Fibroblast of pulmonary artery (primary cell): ENCODE results near the gene ZNF536.
"Not testable (repeated sequence)": the region's sequence is repeated elsewhere in the genome, so short reads cannot be mapped to it uniquely, and the experiment has no call there.

ENCODE experiments used
- DNase-seq: peaks from one replicate; pipeline ENCODE4 v3.0.0-alpha.2; 2010; ENCODE audit warnings: low read depth
- H3K4me3 ChIP-seq: replicated peaks from 2 replicates; pipeline ENCODE4 v1.5.1; 2011; ENCODE audit warnings: low read depth, mild to moderate bottlenecking, control low read depth, low read length, moderate library complexity
- TF ChIP-seq, protein P1 (sequence below): IDR thresholded peaks from 2 replicates; pipeline ENCODE4 v1.5.1; 2011; ENCODE audit warnings: mild to moderate bottlenecking, control low read depth, low read length, inconsistent platforms; ENCODE audit errors: missing control alignments

Gene ZNF536

GRCh38 chr19:30487178-30487577 lies 115.0 kb downstream of the ZNF536 start:
- no peak overlapping the region for H3K4me3 ChIP-seq
- no peak for DNase-seq
- TF ChIP-seq, protein P1, sequence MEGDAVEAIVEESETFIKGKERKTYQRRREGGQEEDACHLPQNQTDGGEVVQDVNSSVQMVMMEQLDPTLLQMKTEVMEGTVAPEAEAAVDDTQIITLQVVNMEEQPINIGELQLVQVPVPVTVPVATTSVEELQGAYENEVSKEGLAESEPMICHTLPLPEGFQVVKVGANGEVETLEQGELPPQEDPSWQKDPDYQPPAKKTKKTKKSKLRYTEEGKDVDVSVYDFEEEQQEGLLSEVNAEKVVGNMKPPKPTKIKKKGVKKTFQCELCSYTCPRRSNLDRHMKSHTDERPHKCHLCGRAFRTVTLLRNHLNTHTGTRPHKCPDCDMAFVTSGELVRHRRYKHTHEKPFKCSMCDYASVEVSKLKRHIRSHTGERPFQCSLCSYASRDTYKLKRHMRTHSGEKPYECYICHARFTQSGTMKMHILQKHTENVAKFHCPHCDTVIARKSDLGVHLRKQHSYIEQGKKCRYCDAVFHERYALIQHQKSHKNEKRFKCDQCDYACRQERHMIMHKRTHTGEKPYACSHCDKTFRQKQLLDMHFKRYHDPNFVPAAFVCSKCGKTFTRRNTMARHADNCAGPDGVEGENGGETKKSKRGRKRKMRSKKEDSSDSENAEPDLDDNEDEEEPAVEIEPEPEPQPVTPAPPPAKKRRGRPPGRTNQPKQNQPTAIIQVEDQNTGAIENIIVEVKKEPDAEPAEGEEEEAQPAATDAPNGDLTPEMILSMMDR: no peak

- DNase-seq: no peak
These were observed 116.0 kb downstream of the ZNF536 start for GRCh38 chr19:30488191-30488590.

GRCh38 chr19:30490760-30491159 lies 118.6 kb downstream of the ZNF536 start:
- H3K4me3 ChIP-seq: no peak overlapping the region
- TF ChIP-seq, protein P1: no peak
- DNase-seq: no peak

More at GRCh38 chr19:30488191-30488590, 116.0 kb downstream of the ZNF536 start:
- TF ChIP-seq, protein P1: no peak
- H3K4me3 ChIP-seq: no peak overlapping the region

DNA sequence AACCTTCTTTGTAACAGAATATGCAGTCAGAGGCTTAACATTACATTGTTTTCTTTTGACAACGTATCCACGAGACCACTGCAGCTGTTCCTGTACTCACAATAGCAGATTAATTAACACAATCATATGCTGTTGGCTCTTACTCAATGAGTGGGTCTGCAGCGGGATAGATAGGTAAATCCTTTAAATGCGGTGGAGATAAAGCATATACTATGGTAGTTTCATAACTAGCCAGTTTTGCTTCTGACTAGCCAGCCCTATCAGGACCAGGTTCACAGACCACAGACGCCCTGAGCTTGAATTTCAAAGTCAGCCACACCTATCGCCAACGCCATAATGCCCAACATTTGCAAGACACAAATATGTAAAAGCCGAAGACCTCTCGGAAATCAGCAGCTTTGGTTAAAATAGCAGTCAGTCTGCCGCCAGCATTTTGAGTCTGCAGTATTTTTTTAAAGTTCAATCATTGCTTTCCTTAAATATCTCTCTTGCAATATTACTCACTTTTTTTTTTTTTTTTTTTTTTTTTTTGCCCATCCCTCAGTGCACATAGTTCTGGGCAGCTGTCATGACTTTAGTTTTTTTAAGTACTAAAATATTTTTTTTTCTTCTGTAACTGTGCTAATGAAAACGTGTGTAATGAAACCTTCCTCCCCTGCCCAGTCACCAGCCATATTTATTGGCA lies 120.5 kb downstream of the ZNF536 start:
- H3K4me3 ChIP-seq: no peak overlapping the region
- DNase-seq: no peak
- TF ChIP-seq, protein P1: no peak

DNA sequence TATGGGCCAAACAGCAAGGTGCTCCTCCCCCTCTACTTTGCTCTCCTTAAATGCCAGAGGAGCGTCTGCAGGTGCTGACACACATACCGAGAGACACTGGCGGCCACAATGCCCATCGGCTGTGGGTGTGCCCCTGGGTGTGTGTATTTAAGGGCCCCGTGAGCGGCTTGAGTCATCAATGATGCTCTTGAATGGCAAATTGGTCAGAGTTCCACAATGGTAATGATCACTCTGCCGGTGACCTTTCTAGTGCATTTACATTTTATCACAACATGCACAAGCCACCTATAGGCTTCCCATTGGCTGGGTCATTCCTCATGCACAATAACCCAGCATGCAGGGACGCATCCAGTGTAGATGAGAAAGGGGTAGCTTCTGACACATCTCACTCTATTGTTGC lies 124.8 kb downstream of the ZNF536 start:
- TF ChIP-seq, protein P1: no peak
- no peak overlapping the region for H3K4me3 ChIP-seq
- no peak for DNase-seq

- DNase-seq, H3K4me3 ChIP-seq: not testable (repeated sequence)
These were observed 125.9 kb downstream of the ZNF536 start for GRCh38 chr19:30498085-30498484.

DNA sequence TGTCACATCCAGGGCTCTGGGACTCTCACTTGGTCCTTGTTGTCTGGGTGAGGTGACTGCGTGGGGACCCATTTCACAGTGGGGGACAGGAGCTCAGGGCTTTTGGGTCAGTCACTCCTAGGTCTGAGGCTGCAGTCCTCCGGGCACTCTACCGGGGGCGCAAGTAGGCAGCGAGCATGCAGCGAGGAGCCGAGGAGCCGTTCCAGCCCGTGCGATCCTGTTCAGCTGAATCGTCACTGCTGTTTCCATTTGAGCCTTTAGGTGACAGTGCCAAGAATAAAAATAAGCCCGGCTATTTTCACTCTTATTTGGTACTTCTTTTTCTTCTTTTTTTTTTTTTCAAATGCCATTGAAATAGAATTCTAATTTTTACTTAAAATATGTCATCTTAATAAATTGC lies 126.5 kb downstream of the ZNF536 start:
- TF ChIP-seq, protein P1: no peak
- DNase-seq: no peak
- no peak overlapping the region for H3K4me3 ChIP-seq
